K562 (cell line): Measurements from ENCODE around the gene IGFBP4. TPM values are rescaled to one million over a fixed set of nuclear protein-coding genes. Genes with fewer than 3 reads are reported as not detected.
A peak's percentile ranks its signal among the peaks of the same experiment; 100 is the strongest.

Experiments used
- ATAC-seq: fragments of 200-7000 bp; cut with Tn5 transposase; 3 replicates; pipeline ENCODE4 v1.9.1; 2020; ENCODE audit warnings: moderate library complexity
- BruUV-seq: library from RNA; stranded (reverse); fragments of 400-500 nt; replicated peaks from 2 replicates; lab custom pipeline; 2021; lab: Mats Ljungman, UMichigan
- CTCF ChIA-PET: fragments of 300-600 bp; formaldehyde crosslinking; extraction: SDS; loops from one replicate; lab custom pipeline; 2021; ENCODE audit warnings: low intra/inter-chr PET ratio; lab: Yijun Ruan, JAX
- POLR2A ChIA-PET: fragments of 300-600, 350-650 bp; sonication (Branson Sonifier 250); formaldehyde crosslinking; extraction: SDS; loops from one replicate; lab custom pipeline; 2021; ENCODE audit warnings: antibody characterized with exemption, inconsistent platforms; lab: Yijun Ruan, JAX
- DNase-seq, 4 experiments: peaks; one replicate each; pipeline versions ENCODE4 v3.0.0 to v3.0.0-alpha.2; 2011 to 2018; ENCODE audit warnings: low spot score in 3 of 4, mixed read lengths in 3 of 4; ENCODE audit errors: extremely low read depth in 1 of 4
- FAIRE-seq: peaks from 2 replicates; lab custom pipeline; 2011; peaks lifted over from hg19 to GRCh38; lab: Jason Lieb, UNC
- H2AFZ ChIP-seq: 2 replicates; pipeline ENCODE4 v1.6.0; 2011; ENCODE audit warnings: low read depth, low read length, control low read depth, inconsistent platforms
- H3K27ac ChIP-seq: fragments of 200-600 bp; 3 replicates; pipeline ENCODE4 v1.8.0; 2011; ENCODE audit warnings: low read depth, mild to moderate bottlenecking, control low read depth, inconsistent platforms, low read length, moderate library complexity, mixed read lengths; ENCODE audit errors: extremely low read depth
- H3K27me3 ChIP-seq, 2 experiments: fragments of 300-600 bp in 1 of 2; 2 replicates in 1 of 2; 3 replicates in 1 of 2; pipeline versions ENCODE4 v1.6.0 to v1.8.0; 2011; ENCODE audit warnings: inconsistent platforms in 2 of 2, low read length in 2 of 2, mild to moderate bottlenecking in 1 of 2, mixed read lengths in 1 of 2, moderate library complexity in 1 of 2; ENCODE audit not compliant: control insufficient read depth in 2 of 2, insufficient read depth in 2 of 2
- H3K36me3 ChIP-seq: fragments of 300-600 bp; 3 replicates; pipeline ENCODE4 v1.8.0; 2011; ENCODE audit warnings: mild to moderate bottlenecking, low read length, inconsistent platforms; ENCODE audit not compliant: control insufficient read depth, insufficient read depth
- H3K4me1 ChIP-seq, 2 experiments: fragments of 200-600 bp in 1 of 2; replicated peaks in 1 of 2; 2 replicates in 1 of 2; 3 replicates in 1 of 2; pipeline versions ENCODE4 v1.5.1 to v1.8.0; 2011; ENCODE audit warnings: inconsistent platforms in 2 of 2, low read length in 2 of 2, mild to moderate bottlenecking in 1 of 2, mixed read lengths in 1 of 2, moderate library complexity in 1 of 2; ENCODE audit not compliant: control insufficient read depth in 2 of 2, insufficient read depth in 2 of 2
- H3K4me2 ChIP-seq: 2 replicates; pipeline ENCODE4 v1.6.1; 2011; ENCODE audit warnings: low read length, control low read depth, inconsistent platforms, mixed read lengths; ENCODE audit not compliant: insufficient read depth
- H3K4me3 ChIP-seq: fragments of 200-600 bp; sonication (generic), shearing (Covaris generic); 2 replicates; pipeline ENCODE4 v1.5.1; 2016; ENCODE audit warnings: control low read depth, inconsistent platforms
- H3K79me2 ChIP-seq: fragments of 200-600 bp; 3 replicates; pipeline ENCODE4 v1.8.0; 2011; ENCODE audit warnings: low read length, inconsistent platforms; ENCODE audit not compliant: control insufficient read depth, insufficient read depth
- H3K9ac ChIP-seq, 2 experiments: 2 replicates each; pipeline versions ENCODE4 v1.6.0 to v1.6.1; 2011; ENCODE audit warnings: low read depth in 2 of 2, low read length in 2 of 2, control low read depth in 1 of 2, inconsistent platforms in 1 of 2, mild to moderate bottlenecking in 1 of 2, mixed read lengths in 1 of 2; ENCODE audit not compliant: insufficient read depth in 1 of 2
- H3K9me1 ChIP-seq: one replicate; pipeline ENCODE4 v1.6.0; 2011; ENCODE audit warnings: inconsistent platforms, mild to moderate bottlenecking, low read length, moderate library complexity; ENCODE audit not compliant: control insufficient read depth, insufficient read depth
- H3K9me3 ChIP-seq: replicated peaks from 2 replicates; pipeline ENCODE4 v1.5.1; 2011; ENCODE audit warnings: low read depth, low read length, inconsistent platforms; ENCODE audit not compliant: control insufficient read depth, insufficient read depth
- H4K20me1 ChIP-seq: replicated peaks from 2 replicates; pipeline ENCODE4 v1.6.1; 2011; ENCODE audit warnings: low read length, inconsistent platforms, mixed read lengths; ENCODE audit not compliant: control insufficient read depth, insufficient read depth
- EZH2 ChIP-seq: IDR thresholded peaks from 2 replicates; pipeline ENCODE4 v1.6.1; 2012; ENCODE audit warnings: low read depth, mild to moderate bottlenecking, inconsistent platforms, low read length, borderline replicate concordance
- JUNB ChIP-seq: fragments of 450-650 bp; formaldehyde crosslinking; conservative IDR thresholded peaks from 2 replicates; pipeline ENCODE4 v1.4.0; 2020; ENCODE audit warnings: mild to moderate bottlenecking
- KLF1 ChIP-seq: fragments of 450-650 bp; IDR thresholded peaks from 2 replicates; pipeline ENCODE4 v1.6.1; 2016; ENCODE audit warnings: missing genetic modification characterization, missing compliant biosample characterization
- NR2C1 ChIP-seq, 2 experiments: fragments of 450-650 bp; IDR thresholded peaks; 2 replicates each; pipeline ENCODE4 v1.6.1; 2017; ENCODE audit warnings: mild to moderate bottlenecking in 2 of 2, antibody characterized with exemption in 1 of 2, inconsistent platforms in 1 of 2, missing compliant biosample characterization in 1 of 2, missing genetic modification characterization in 1 of 2
- SRSF9 ChIP-seq: fragments of 200-400 bp; formaldehyde crosslinking; IDR thresholded peaks from 2 replicates; pipeline ENCODE4 v1.6.1; 2017; ENCODE audit warnings: low read depth, low read length, borderline replicate concordance
- ZEB2 ChIP-seq: fragments of 450-650 bp; IDR thresholded peaks from 2 replicates; pipeline ENCODE4 v1.6.1; 2016
- WGBS: fragments of 100-300 bp; shearing (Covaris generic); methylation state at CpG from one replicate; pipeline ENCODE4 v1.1.6; 2016; ENCODE audit warnings: low coverage, mixed read lengths; ENCODE audit not compliant: insufficient coverage; ENCODE audit errors: missing lambda C conversion rate; 5-methylcytosine and 5-hydroxymethylcytosine counted together
- in situ Hi-C: fragments of 300-500 bp; cut with MboI; formaldehyde crosslinking; loops from 4 replicates; pipeline ENCODE4 v1.15.0; 2018; ENCODE audit warnings: inconsistent platforms, mixed read lengths
- intact Hi-C: fragments of 100-400 bp; cut with micrococcal nuclease; formaldehyde crosslinking; loops from 2 replicates; pipeline ENCODE4 v1.14.2; 2022
- polyA plus RNA-seq, 8 experiments: library from polyadenylated mRNA; depleted of rRNA in 4 of 8; stranded (reverse) in 5 of 8; unstranded in 3 of 8; fragments of >200 nt; fragmentation: Nextera tagmentation in 2 of 8; fragmentation: Illumina TruSeq in 1 of 8; extraction: Ambion mirVana in 2 of 8; extraction: Trizol in 1 of 8; gene quantifications; 2 replicates each; pipeline versions ENCODE4 v1.2.1 to v1.2.3, GENCODE V29; 2011 to 2014; ENCODE audit warnings: inconsistent platforms in 1 of 8, missing spikeins in 1 of 8
- total RNA-seq, 7 experiments: library from RNA; depleted of rRNA in 6 of 7; stranded (reverse); fragments of >200 nt in 6 of 7; fragmentation: Illumina TruSeq in 2 of 7; extraction: Trizol in 2 of 7; gene quantifications; 2 replicates each; pipeline versions ENCODE4 v1.2.1 to v1.2.3, GENCODE V29; 2011 to 2021; ENCODE audit warnings: low replicate concordance in 1 of 7
- TF ChIP-seq, protein P1 (sequence below): fragments of 450-650 bp; formaldehyde crosslinking; IDR thresholded peaks from 2 replicates; pipeline ENCODE4 v1.4.0; 2022; ENCODE audit warnings: missing genetic modification characterization

IGFBP4 gene
- total and polyA plus RNA-seq, 9 of the 15 experiments (the other 6 are each of a cell fraction or from before 2014, with no cell fraction given), result 8.8 to 99.8 (median 18.6) TPM

DNA sequence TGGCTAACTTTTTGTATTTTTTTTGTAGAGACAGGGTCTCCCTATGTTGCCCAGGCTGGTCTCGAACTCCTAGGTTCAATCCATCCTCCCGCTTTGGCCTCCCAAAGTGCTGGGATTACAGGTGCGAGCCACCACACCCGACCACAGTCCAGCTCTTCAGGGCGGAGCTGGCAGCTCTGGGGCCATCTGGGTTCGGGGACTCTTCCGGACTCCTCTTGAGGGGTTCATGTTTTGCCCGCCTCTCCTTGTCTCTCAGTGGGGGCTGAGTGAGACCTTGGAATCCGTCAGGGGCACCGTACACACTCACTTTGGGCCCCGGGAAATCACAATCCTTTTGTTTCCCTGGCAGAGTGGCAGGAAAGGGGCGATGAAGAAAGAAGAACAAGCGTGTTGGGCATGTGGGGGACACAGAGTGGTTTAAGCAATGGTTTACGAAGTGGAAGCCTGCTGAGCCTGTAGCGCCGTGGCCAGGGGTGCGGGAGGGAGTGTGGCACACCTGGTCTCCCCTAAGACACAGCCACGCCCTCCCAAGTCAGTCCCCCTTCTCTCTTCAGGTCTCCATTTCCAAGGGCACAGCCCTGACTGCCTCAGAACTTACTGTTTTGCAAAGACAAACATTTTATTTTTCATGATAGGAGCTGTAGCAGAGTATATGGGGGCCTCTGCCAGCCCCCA lies 32.1 kb downstream of the IGFBP4 start:
- CTCF ChIA-PET, result interaction anchor here (0.6 to 1.7 kb wide), 4 partner anchors 34 to 1186 kb away, joined by 3 to 6 read pairs (median 4); no protein-coding TSS in a partner anchor
- Histone ChIP-seq H3K79me2 (no peaks in the 10 kb centered on the region), H3K4me3 (no peak overlapping the region), H3K27ac (no peak overlapping the region; the same call in 2 of the 3 replicates), H2AFZ (peak overlapping the region; percentile 87), H3K9me1 (no peaks in the 10 kb centered on the region), H4K20me1 (no peaks in the 10 kb centered on the region), H3K4me2 (no peak overlapping the region), H3K36me3 (no peaks in the 10 kb centered on the region), H3K9me3 (no peaks in the 10 kb centered on the region), H3K4me1 (peaks cover 11 to 36% of the 10 kb centered on the region in 2 experiments; a peak in 4 of 5 replicates), H3K9ac (peak overlapping the region; percentile 45 to 78; a peak in 3 of 4 replicates), H3K27me3 (no peaks in the 10 kb centered on the region)
- ATAC-seq (no peak), DNase-seq (no peak), FAIRE-seq (no peak)
- POLR2A ChIA-PET, result interaction anchor here (0.6 to 2.1 kb wide), 13 partner anchors 10 to 1213 kb away, joined by 3 to 13 read pairs (median 3); partner anchors contain the start of genes EIF1, IGFBP4 and TOP2A
- no peak for TF ChIP-seq SRSF9
- TF ChIP-seq ZEB2, result no peak
- TF ChIP-seq JUNB (CRISPR knock-in tag), result no peak
- TF ChIP-seq, protein P1, sequence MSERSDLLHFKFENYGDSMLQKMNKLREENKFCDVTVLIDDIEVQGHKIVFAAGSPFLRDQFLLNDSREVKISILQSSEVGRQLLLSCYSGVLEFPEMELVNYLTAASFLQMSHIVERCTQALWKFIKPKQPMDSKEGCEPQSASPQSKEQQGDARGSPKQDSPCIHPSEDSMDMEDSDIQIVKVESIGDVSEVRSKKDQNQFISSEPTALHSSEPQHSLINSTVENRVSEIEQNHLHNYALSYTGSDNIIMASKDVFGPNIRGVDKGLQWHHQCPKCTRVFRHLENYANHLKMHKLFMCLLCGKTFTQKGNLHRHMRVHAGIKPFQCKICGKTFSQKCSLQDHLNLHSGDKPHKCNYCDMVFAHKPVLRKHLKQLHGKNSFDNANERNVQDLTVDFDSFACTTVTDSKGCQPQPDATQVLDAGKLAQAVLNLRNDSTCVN (CRISPR knock-in tag), result no peak
- TF ChIP-seq KLF1 (tag), result no peak
- TF ChIP-seq NR2C1 (IDR thresholded peaks at IDR 0.05), result no peak
- TF ChIP-seq NR2C1 (tag; IDR thresholded peaks at IDR 0.05), result no peak
- no peak for TF ChIP-seq EZH2
- BruUV-seq, result no TSS peak
- 89% methylated on average over 18 of the region's 18 CpGs for WGBS
- in situ Hi-C loops, result no loop called here
- intact Hi-C loops, result loop anchor here (5.0 to 10.0 kb wide), 2 partner anchors 33 to 111 kb away; partner anchors contain the start of genes GJD3 and IGFBP4
